ENCODE measurements around the gene CYP3A7. TPM values are rescaled to one million over a fixed set of nuclear protein-coding genes. Genes with fewer than 3 reads are reported as not detected.
"Not testable (repeated sequence)": the region's sequence is repeated elsewhere in the genome, so short reads cannot be mapped to it uniquely, and the experiment has no call there.

Gene CYP3A7
- polyA plus RNA-seq, 1 experiment, result not detected

GRCh38 chr7:99748846-99749579 is 14.0 kb upstream of the CYP3A7 start:
- no peak for DNase-seq (ENCODE audit: low read depth)
- TF ChIP-seq CTCF (IDR thresholded peaks at IDR 0.05; ENCODE audit: insufficient read depth, low read depth, low read length), result no peak
- no peaks in the 10 kb centered on the region; the same call in 1 of the 2 replicates for H3K27me3 ChIP-seq (ENCODE audit: control insufficient read depth, insufficient read depth, low read length)
- no peaks in the 10 kb centered on the region for H3K36me3 ChIP-seq (ENCODE audit: control insufficient read depth, insufficient read depth, low read length)
- CTCF ChIA-PET, result no interaction called here
- no peak overlapping the region for H3K4me3 ChIP-seq (ENCODE audit: low read depth, low read length)
- POLR2A ChIA-PET, result no interaction called here

GRCh38 chr7:99746915-99747314 is 11.9 kb upstream of the CYP3A7 start:
- H3K27me3 ChIP-seq (ENCODE audit: control insufficient read depth, insufficient read depth, low read length); CTCF ChIA-PET; POLR2A ChIA-PET; DNase-seq (ENCODE audit: low read depth); H3K36me3 ChIP-seq (ENCODE audit: control insufficient read depth, insufficient read depth, low read length); H3K4me3 ChIP-seq (ENCODE audit: low read depth, low read length): not testable (repeated sequence)

GRCh38 chr7:99745395-99745794 is 10.4 kb upstream of the CYP3A7 start:
- DNase-seq (ENCODE audit: low read depth); H3K4me3 ChIP-seq (ENCODE audit: low read depth, low read length); CTCF ChIA-PET; H3K36me3 ChIP-seq (ENCODE audit: control insufficient read depth, insufficient read depth, low read length); H3K27me3 ChIP-seq (ENCODE audit: control insufficient read depth, insufficient read depth, low read length); POLR2A ChIA-PET: not testable (repeated sequence)

GRCh38 chr7:99742737-99743394 is 7.9 kb upstream of the CYP3A7 start:
- TF ChIP-seq CTCF (IDR thresholded peaks at IDR 0.05; ENCODE audit: insufficient read depth, low read depth, low read length), result no peak

GRCh38 chr7:99741441-99741795 is 6.4 kb upstream of the CYP3A7 start:
- ChIA-PET CTCF (interaction anchor here (1.2 to 1.4 kb wide), 2 partner anchors 8 to 11 kb away, joined by 3 read pairs; no protein-coding TSS in a partner anchor), POLR2A (no interaction called here)
- no peak overlapping the region for H3K4me3 ChIP-seq (ENCODE audit: low read depth, low read length)
- TF ChIP-seq CTCF (IDR thresholded peaks at IDR 0.05; ENCODE audit: insufficient read depth, low read depth, low read length), result no peak
- H3K36me3 ChIP-seq (ENCODE audit: control insufficient read depth, insufficient read depth, low read length), result no peaks in the 10 kb centered on the region
- DNase-seq (ENCODE audit: low read depth), result no peak
- H3K27me3 ChIP-seq (ENCODE audit: control insufficient read depth, insufficient read depth, low read length), result no peaks in the 10 kb centered on the region

More at GRCh38 chr7:99742737-99743394, 7.9 kb upstream of the CYP3A7 start:
- no peak for DNase-seq (ENCODE audit: low read depth)
- ChIA-PET CTCF (no interaction called here), POLR2A (no interaction called here)
- Histone ChIP-seq H3K36me3 (ENCODE audit: control insufficient read depth, insufficient read depth, low read length) (no peaks in the 10 kb centered on the region), H3K27me3 (ENCODE audit: control insufficient read depth, insufficient read depth, low read length) (no peaks in the 10 kb centered on the region), H3K4me3 (ENCODE audit: low read depth, low read length) (no peak overlapping the region)

GRCh38 chr7:99740573-99741440 is 5.8 kb upstream of the CYP3A7 start:
- peak; percentile 46 for DNase-seq (ENCODE audit: low read depth)
- no peaks in the 10 kb centered on the region for H3K27me3 ChIP-seq (ENCODE audit: control insufficient read depth, insufficient read depth, low read length)
- ChIA-PET CTCF (interaction anchor here (1.2 to 1.4 kb wide), 3 partner anchors 8 to 14 kb away, joined by 3 read pairs; no protein-coding TSS in a partner anchor), POLR2A (no interaction called here)
- H3K4me3 ChIP-seq (ENCODE audit: low read depth, low read length), result no peak overlapping the region
- no peaks in the 10 kb centered on the region for H3K36me3 ChIP-seq (ENCODE audit: control insufficient read depth, insufficient read depth, low read length)
- no peak for TF ChIP-seq CTCF (IDR thresholded peaks at IDR 0.05; ENCODE audit: insufficient read depth, low read depth, low read length)
